ENCODE results near the gene TULP4.

- TF ChIP-seq CTCF (IDR thresholded peaks at IDR 0.05) (no peak), EZH2 (IDR thresholded peaks at IDR 0.05) (no peak), EZH2phosphoT487 (IDR thresholded peaks at IDR 0.05) (no peak)
Measured at GRCh38 chr6:158467923-158468322, 155.7 kb downstream of the TULP4 start.

Data from neural progenitor cell (in vitro differentiated cells).